ENCODE measurements around the gene GRIK1. TPM values are rescaled to one million over a fixed set of nuclear protein-coding genes. Genes with fewer than 3 reads are reported as not detected.

Gene GRIK1
- total RNA-seq, 1 donor from 2014 or later = not detected

GRCh38 chr21:29626801-29627470 lies 312.9 kb downstream of the GRIK1 start:
- no peaks in the 10 kb centered on the region for H3K9me3 Mint-ChIP-seq (ENCODE audit: unreplicated experiment)
- no peak overlapping the region for H3K4me3 Mint-ChIP-seq (ENCODE audit: unreplicated experiment)
- H3K27ac Mint-ChIP-seq (ENCODE audit: unreplicated experiment) = no peak overlapping the region
- peaks cover 3% of the 10 kb centered on the region for H3K27me3 Mint-ChIP-seq (ENCODE audit: unreplicated experiment)
- DNase-seq (ENCODE audit: low spot score) = no peak
- no peaks in the 10 kb centered on the region for H3K4me1 Mint-ChIP-seq (ENCODE audit: unreplicated experiment)
- H3K36me3 Mint-ChIP-seq (ENCODE audit: low read depth, unreplicated experiment) = no peaks in the 10 kb centered on the region
- no peak for TF ChIP-seq CTCF (IDR thresholded peaks at IDR 0.05; ENCODE audit: unreplicated experiment)

GRCh38 chr21:29625990-29626389 lies 313.8 kb downstream of the GRIK1 start:
- Mint-ChIP-seq H3K27me3 (ENCODE audit: unreplicated experiment) (peaks cover 3% of the 10 kb centered on the region), H3K4me1 (ENCODE audit: unreplicated experiment) (no peaks in the 10 kb centered on the region), H3K4me3 (ENCODE audit: unreplicated experiment) (no peak overlapping the region), H3K36me3 (ENCODE audit: low read depth, unreplicated experiment) (no peaks in the 10 kb centered on the region), H3K9me3 (ENCODE audit: unreplicated experiment) (no peaks in the 10 kb centered on the region), H3K27ac (ENCODE audit: unreplicated experiment) (no peak overlapping the region)
- no peak for DNase-seq (ENCODE audit: low spot score)
- no peak for TF ChIP-seq CTCF (IDR thresholded peaks at IDR 0.05; ENCODE audit: unreplicated experiment)

GRCh38 chr21:29624776-29625175 lies 315.0 kb downstream of the GRIK1 start:
- no peaks in the 10 kb centered on the region for H3K36me3 Mint-ChIP-seq (ENCODE audit: low read depth, unreplicated experiment)
- no peak for DNase-seq (ENCODE audit: low spot score)
- no peaks in the 10 kb centered on the region for H3K4me1 Mint-ChIP-seq (ENCODE audit: unreplicated experiment)
- no peak for TF ChIP-seq CTCF (IDR thresholded peaks at IDR 0.05; ENCODE audit: unreplicated experiment)
- H3K27ac Mint-ChIP-seq (ENCODE audit: unreplicated experiment) = no peak overlapping the region
- no peaks in the 10 kb centered on the region for H3K9me3 Mint-ChIP-seq (ENCODE audit: unreplicated experiment)
- H3K4me3 Mint-ChIP-seq (ENCODE audit: unreplicated experiment) = no peak overlapping the region
- peaks cover 3% of the 10 kb centered on the region for H3K27me3 Mint-ChIP-seq (ENCODE audit: unreplicated experiment)

- Mint-ChIP-seq H3K4me1 (ENCODE audit: unreplicated experiment) (no peaks in the 10 kb centered on the region), H3K9me3 (ENCODE audit: unreplicated experiment) (no peaks in the 10 kb centered on the region), H3K27ac (ENCODE audit: unreplicated experiment) (no peak overlapping the region), H3K27me3 (ENCODE audit: unreplicated experiment) (no peaks in the 10 kb centered on the region), H3K36me3 (ENCODE audit: low read depth, unreplicated experiment) (no peaks in the 10 kb centered on the region), H3K4me3 (ENCODE audit: unreplicated experiment) (no peak overlapping the region)
- TF ChIP-seq CTCF (IDR thresholded peaks at IDR 0.05; ENCODE audit: unreplicated experiment) = no peak
- no peak for DNase-seq (ENCODE audit: low spot score)
Measured at GRCh38 chr21:29621525-29621924, 318.3 kb downstream of the GRIK1 start.

- Mint-ChIP-seq H3K4me3 (ENCODE audit: unreplicated experiment) (no peak overlapping the region), H3K27ac (ENCODE audit: unreplicated experiment) (no peak overlapping the region)
Measured at GRCh38 chr21:29616209-29616751, 323.5 kb downstream of the GRIK1 start.

More at GRCh38 chr21:29616209-29616751, 323.5 kb downstream of the GRIK1 start:
- Mint-ChIP-seq H3K27me3 (ENCODE audit: unreplicated experiment) (no peaks in the 10 kb centered on the region), H3K4me1 (ENCODE audit: unreplicated experiment) (no peaks in the 10 kb centered on the region), H3K36me3 (ENCODE audit: low read depth, unreplicated experiment) (no peaks in the 10 kb centered on the region), H3K9me3 (ENCODE audit: unreplicated experiment) (no peaks in the 10 kb centered on the region)
- TF ChIP-seq CTCF (IDR thresholded peaks at IDR 0.05; ENCODE audit: unreplicated experiment) = no peak
- no peak for DNase-seq (ENCODE audit: low spot score)
